Bronchial epithelial cell (primary cell): ENCODE results near the gene KAZN. TPM values are rescaled to one million over a fixed set of nuclear protein-coding genes. Genes with fewer than 3 reads are reported as not detected.
A peak's percentile ranks its signal among the peaks of the same experiment; 100 is the strongest.
"Not testable (repeated sequence)": the region's sequence is repeated elsewhere in the genome, so short reads cannot be mapped to it uniquely, and the experiment has no call there.

Source experiments
- DNase-seq: peaks from one replicate; pipeline ENCODE4 v3.0.0-alpha.2; 2010; ENCODE audit warnings: low read depth
- FAIRE-seq: peaks from 2 replicates; lab custom pipeline; 2011; peaks lifted over from hg19 to GRCh38; lab: Jason Lieb, UNC
- H3K27me3 ChIP-seq: 2 replicates; pipeline ENCODE4 v1.5.1; 2011; ENCODE audit warnings: low read length; ENCODE audit not compliant: control insufficient read depth, insufficient read depth
- H3K36me3 ChIP-seq: 2 replicates; pipeline ENCODE4 v1.5.1; 2011; ENCODE audit warnings: low read length; ENCODE audit not compliant: control insufficient read depth, insufficient read depth
- H3K4me3 ChIP-seq: 2 replicates; pipeline ENCODE4 v1.5.1; 2011; ENCODE audit warnings: mild to moderate bottlenecking, low read depth, low read length, control low read depth
- total RNA-seq: library from RNA; depleted of rRNA; stranded (reverse); fragments of >200 nt; gene quantifications from 2 replicates; pipeline ENCODE4 v1.2.1, GENCODE V29; 2014
- TF ChIP-seq, protein P1 (sequence below): IDR thresholded peaks from 2 replicates; pipeline ENCODE4 v1.5.1; 2011; ENCODE audit warnings: mild to moderate bottlenecking, moderate library complexity, low read length, control low read depth, inconsistent platforms; ENCODE audit not compliant: insufficient read depth, severe bottlenecking

The KAZN gene
- total RNA-seq, 1 donor from 2014 or later = 4.7 TPM

DNA sequence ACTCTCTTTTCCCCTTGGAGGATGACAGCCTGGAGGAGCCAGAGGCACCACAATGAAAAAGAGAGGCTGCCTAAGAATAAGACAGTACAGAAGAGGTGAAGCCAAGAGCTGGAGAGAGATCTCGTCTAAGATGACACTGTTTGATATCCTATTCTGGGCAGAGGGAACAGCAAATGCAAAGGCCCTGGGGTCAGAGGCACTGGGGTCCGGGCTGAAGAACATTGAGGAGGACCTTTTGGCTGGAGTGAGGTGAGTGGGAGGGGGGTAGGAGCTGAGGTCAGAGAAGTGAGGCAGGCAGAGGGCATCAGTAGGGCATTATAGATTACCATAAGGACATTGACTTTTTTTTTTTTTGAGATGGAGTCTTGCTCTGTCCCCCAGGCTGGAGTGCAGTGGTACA is 535.8 kb downstream of the KAZN start:
- no peak for FAIRE-seq
- TF ChIP-seq, protein P1, sequence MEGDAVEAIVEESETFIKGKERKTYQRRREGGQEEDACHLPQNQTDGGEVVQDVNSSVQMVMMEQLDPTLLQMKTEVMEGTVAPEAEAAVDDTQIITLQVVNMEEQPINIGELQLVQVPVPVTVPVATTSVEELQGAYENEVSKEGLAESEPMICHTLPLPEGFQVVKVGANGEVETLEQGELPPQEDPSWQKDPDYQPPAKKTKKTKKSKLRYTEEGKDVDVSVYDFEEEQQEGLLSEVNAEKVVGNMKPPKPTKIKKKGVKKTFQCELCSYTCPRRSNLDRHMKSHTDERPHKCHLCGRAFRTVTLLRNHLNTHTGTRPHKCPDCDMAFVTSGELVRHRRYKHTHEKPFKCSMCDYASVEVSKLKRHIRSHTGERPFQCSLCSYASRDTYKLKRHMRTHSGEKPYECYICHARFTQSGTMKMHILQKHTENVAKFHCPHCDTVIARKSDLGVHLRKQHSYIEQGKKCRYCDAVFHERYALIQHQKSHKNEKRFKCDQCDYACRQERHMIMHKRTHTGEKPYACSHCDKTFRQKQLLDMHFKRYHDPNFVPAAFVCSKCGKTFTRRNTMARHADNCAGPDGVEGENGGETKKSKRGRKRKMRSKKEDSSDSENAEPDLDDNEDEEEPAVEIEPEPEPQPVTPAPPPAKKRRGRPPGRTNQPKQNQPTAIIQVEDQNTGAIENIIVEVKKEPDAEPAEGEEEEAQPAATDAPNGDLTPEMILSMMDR = no peak
- DNase-seq = no peak
- no peaks in the 10 kb centered on the region for H3K36me3 ChIP-seq
- no peak overlapping the region for H3K4me3 ChIP-seq
- no peaks in the 10 kb centered on the region for H3K27me3 ChIP-seq

DNA sequence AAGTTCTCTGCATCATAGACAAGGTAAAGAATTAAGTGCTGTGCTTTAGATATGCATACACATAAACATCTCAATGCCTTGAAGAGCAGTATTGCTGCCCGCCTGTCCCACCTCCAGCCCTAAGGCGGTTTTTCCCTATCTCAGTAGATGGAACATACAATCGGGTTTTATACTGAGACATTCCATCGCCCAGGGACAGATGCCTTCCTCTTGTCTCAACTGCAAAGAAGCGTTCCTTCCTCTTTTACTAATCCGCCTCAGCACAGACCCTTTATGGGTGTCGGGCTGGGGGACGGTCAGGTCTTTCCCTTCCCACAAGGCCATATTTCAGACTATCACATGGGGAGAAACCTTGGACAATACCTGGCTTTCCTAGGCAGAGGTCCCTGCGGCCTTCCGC is 537.1 kb downstream of the KAZN start:
- DNase-seq, H3K36me3 ChIP-seq, H3K27me3 ChIP-seq, FAIRE-seq, H3K4me3 ChIP-seq: not testable (repeated sequence)

DNA sequence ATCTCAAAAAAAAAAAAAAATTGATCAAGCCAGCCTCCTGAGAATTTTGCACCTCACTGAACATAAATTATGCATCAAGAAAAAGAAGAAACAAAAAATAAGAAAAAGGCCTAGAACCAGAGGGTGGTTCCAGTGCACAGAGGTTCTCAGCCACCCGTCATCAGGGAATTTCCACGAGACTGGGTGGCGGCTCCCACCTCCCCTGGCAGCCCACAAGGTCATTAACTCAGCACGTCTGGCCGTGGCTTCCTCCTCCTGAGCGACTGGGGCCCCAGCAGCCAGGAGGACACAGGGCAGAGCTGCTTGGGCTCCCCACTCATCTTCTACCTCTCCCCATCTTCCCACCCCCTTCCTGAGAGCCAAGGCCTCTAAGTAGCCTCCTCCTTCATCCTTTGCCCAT is 539.3 kb downstream of the KAZN start:
- FAIRE-seq (no peak), DNase-seq (no peak)
- H3K4me3 ChIP-seq = no peak overlapping the region
- TF ChIP-seq, protein P1 = no peak
- H3K27me3 ChIP-seq = no peaks in the 10 kb centered on the region
- H3K36me3 ChIP-seq = no peaks in the 10 kb centered on the region

DNA sequence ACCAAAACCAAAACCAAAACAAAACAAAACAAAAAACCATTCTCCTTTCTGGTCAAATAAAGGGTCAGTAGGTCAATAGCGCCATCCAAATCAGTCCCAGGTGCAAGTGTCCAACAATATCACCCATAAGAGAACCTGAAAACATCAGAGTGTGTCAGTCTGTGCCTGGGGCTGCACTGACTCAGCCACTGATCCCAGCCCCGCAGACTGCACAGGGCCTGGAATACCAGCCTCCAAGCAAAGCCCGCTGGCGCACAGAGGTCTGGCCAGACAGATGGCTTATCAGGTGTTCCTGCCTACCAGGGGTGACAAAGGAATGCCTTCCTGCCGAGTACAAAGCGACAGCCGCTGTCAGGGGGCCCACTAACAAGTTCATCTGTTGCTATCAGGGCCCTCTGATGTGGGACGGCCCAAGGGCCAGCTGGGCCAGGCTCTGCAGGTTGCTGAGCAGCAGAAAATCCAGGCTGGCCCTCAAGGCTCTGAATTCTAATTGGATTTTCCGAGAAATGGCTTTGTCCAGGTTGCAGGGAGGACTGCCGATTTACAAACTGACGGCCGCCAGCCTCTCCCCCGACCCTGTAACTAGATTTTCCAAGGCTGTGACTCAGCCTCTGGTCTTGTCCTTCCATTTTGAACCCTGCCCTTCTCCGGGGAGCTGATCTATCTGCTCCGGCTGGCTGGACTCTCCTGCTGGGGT is 541.3 kb downstream of the KAZN start:
- peak; percentile 41 for DNase-seq
- Histone ChIP-seq H3K27me3 (no peaks in the 10 kb centered on the region), H3K36me3 (no peaks in the 10 kb centered on the region), H3K4me3 (no peak overlapping the region)
- FAIRE-seq = no peak
- TF ChIP-seq, protein P1 = no peak

DNA sequence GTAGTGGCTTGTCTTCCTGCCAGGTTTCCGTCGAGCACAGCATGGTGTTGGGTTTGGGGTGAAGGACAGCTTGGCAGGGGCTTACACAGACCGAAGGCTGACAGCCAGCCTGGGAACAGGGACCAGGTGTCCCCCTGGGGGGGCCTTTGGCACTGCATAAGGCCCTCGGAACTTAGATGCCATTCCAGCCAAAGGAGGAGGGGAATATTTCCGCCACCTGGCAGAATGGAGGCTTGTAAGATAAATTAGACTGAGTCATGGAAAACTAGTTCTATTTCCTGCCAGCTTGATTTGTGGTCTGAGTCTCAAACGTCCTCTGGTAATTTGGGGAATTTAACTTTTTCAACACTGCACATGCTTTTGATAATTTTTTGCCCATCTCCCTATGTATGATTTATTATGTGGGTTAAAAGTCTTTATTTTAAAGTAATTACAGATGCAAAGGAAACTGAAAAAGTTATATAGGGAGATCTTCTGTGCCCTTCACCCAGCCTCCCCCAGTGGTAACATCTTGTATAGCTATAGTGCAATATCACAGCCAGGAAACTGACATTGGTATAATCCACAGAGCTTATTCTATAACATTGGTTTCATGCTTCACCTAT is 543.6 kb downstream of the KAZN start:
- peak; percentile 37 for DNase-seq

DNA sequence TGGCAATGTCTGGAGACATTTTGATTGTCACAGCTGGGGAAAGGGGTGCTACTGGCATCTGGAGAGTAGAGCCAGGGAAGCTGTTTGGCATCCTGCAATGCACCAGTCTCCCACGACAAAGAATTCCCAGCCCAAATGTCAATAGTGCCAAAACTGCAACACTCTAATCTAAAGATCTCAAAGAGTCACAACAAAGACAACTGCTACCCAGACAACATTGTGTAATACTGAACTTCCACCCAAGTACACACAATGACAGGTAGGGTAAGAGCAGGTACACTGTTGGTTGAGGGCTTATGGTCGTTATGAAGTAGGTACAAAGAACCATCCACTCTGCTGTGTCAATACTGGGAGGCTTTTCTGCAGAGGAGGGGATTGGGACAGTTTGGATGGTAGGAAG is 546.8 kb downstream of the KAZN start:
- DNase-seq = no peak
- TF ChIP-seq, protein P1 = no peak
- Histone ChIP-seq H3K4me3 (no peak overlapping the region), H3K36me3 (no peaks in the 10 kb centered on the region), H3K27me3 (no peaks in the 10 kb centered on the region)
- FAIRE-seq = no peak

More for the DNA sequence above, 543.6 kb downstream of the KAZN start:
- no peak for FAIRE-seq
- H3K4me3 ChIP-seq = no peak overlapping the region
- H3K27me3 ChIP-seq = no peaks in the 10 kb centered on the region
- TF ChIP-seq, protein P1 = no peak
- no peaks in the 10 kb centered on the region for H3K36me3 ChIP-seq
